GM21423 (cell line): ENCODE results near the gene RAB10.
"Not testable (repeated sequence)": the region's sequence is repeated elsewhere in the genome, so short reads cannot be mapped to it uniquely, and the experiment has no call there.

Experiments
- ATAC-seq: cut with Tn5 transposase; IDR thresholded peaks from one replicate; pipeline ENCODE4 v1.9.1; 2021; ENCODE audit warnings: mild to moderate bottlenecking, moderate library complexity; ENCODE audit not compliant: unreplicated experiment

Gene RAB10

GRCh38 chr2:26086779-26087178 is 52.9 kb downstream of the RAB10 start:
- ATAC-seq: no peak

- no peak for ATAC-seq
Measured at GRCh38 chr2:26088038-26088643, 54.3 kb downstream of the RAB10 start.

DNA sequence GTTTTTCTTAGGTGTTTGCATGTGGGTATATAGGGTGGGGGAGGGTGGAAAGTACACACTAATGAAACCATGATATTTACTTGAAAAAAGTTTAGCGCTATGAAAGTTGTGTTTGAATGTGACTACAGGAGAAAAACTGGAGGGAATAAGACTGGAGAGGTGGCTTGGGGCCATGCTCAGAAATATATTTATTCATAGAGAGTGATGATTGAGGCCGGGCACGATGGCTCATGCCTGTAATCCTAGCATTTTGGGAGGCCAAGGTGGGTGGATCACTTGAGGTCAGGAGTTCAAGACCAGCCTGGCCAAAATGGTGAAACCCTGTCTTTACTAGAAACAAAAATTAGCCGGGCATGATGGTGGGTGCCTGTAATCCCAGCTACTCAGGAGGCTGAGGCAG is 55.0 kb downstream of the RAB10 start:
- not testable (repeated sequence) for ATAC-seq

- ATAC-seq: no peak
Measured at GRCh38 chr2:26089337-26089736, 55.5 kb downstream of the RAB10 start.

DNA sequence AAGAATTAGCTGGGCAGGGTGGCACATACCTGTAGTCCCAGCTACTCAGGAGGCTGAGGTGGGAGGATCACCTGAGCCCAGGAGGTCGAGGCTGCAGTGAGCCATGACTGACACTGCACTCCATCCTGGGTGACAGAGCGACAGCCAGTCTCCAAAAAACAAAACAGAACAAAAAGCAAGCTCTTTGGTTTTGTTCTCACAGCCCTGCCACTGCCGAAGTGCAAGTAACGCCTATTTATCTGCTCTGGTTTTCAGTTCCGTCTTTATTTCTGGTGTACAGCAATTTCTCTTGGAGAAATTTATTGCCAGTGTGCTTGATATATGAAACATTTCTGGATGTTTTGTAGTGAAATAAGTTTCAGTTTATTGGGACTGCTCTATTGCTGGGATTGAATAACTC is 61.9 kb downstream of the RAB10 start:
- ATAC-seq: no peak

- ATAC-seq: no peak
Measured at GRCh38 chr2:26099933-26100332, 66.0 kb downstream of the RAB10 start.

DNA sequence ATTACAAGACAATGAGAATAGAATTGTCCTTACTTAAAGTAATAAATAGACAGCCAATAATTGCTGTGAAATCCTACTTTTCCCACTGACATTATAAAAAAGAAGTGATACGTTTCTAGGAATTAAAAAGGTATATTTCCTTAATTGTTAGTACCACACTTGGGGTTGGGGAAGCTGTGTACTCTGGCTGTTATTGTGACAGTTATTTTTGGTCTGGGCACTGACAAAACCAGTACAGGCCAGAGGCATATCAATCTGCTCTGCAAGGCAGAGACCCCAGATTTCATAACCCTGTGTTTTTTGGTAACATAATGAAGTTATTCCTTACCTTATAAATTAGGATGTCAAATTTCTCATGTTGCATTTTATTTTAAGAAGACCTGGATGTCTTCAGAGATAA is 66.5 kb downstream of the RAB10 start:
- ATAC-seq: no peak

DNA sequence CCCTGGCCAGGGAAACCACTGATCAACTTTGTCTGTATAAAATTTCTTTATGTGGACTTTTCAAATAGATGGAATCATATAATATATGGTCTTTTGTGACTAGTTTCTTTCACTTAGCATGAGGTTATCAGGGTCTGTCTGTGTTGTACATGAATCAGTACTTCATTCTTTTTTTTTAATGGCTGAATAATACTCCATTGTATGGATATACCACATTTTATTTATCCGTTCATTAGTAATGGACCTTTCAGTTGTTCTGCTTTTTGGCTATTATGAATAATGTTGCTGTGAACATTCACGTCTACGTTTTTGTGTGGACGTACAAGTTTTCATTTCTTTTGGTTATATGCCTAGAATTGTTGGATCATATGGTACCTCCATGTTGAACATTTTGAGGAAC is 69.9 kb downstream of the RAB10 start:
- ATAC-seq: no peak

- not testable (repeated sequence) for ATAC-seq
Measured at GRCh38 chr2:26108701-26109100, 74.8 kb downstream of the RAB10 start.

DNA sequence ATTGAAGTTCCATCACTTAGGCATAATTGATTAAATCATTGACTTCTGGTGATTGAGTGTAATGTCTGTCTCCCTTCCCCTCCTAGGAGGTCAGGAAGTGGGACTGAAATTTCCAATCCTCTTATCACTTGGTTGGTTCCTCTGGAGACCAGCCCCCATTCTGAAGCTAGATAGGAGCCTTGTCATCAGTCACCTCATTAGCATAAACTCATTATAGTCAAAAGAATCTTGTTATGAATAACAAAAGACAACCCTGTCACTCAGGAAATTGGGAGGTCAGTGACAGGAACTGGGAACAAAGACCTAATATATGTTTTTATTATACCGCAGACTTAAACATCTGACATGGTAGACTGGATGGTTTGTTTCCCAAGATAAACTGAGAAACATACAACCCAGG is 78.3 kb downstream of the RAB10 start:
- ATAC-seq: no peak

- no peak for ATAC-seq
Measured at GRCh38 chr2:26114151-26114550, 80.3 kb downstream of the RAB10 start.

DNA sequence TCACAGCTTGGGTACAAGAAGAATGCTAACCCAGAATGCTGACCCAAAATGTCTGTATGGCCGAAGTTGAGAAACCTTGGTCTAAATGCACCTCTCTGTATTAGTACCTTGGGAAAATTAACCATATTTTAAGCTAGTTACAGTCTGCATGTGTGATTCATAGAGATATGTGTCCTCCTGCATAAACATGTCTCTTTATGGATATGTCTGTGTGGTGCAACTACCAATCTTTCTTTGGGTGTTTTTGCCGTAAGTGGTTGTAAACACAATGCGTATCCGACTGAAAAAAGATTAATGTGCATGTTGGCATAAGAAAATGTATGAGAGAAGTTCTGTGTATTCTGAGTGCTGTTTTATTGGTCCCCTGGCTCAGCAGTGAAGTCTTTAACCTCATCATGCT is 84.8 kb downstream of the RAB10 start:
- ATAC-seq: no peak

DNA sequence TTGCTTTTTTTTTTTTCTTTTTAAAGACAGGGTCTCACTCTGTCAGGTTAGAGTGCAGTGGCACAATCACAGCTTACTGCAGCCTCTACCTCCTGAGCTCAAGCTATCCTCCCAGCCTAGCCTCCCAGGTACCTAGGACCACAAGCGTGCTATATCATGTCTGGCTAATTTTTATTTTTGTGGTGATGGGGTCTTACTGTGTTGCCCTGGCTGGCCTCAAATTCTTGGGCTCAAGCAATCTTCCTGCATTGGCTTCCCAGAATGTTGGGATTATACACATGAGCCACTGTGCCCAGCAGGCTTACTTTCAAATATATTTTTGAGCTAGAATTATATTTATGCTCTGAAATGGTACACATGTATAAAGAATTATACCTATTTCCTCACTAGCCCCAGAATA is 85.6 kb downstream of the RAB10 start:
- ATAC-seq: no peak

GRCh38 chr2:26122630-26123029 is 88.7 kb downstream of the RAB10 start:
- no peak for ATAC-seq

DNA sequence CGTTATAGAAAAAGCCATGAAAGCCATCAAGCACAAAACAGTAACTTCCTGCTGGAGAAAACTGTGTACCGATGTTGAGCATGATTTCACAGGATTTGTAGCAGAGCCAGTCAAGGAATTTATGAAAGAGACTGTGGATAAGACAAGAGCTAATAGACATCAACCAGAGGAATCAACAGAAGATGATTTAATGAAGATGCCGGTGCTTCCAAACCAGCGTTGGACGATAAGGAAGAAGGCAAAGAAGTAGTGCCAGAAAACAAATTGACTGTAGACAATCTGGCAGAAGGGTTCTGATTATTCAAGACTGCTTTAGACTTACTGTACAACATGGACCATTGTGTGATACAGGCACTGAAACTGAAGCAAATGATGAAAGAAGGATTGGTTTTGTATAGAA is 89.5 kb downstream of the RAB10 start:
- ATAC-seq: no peak

GRCh38 chr2:26126074-26126473 is 92.2 kb downstream of the RAB10 start:
- no peak for ATAC-seq

GRCh38 chr2:26128176-26128575 is 94.3 kb downstream of the RAB10 start:
- ATAC-seq: no peak

DNA sequence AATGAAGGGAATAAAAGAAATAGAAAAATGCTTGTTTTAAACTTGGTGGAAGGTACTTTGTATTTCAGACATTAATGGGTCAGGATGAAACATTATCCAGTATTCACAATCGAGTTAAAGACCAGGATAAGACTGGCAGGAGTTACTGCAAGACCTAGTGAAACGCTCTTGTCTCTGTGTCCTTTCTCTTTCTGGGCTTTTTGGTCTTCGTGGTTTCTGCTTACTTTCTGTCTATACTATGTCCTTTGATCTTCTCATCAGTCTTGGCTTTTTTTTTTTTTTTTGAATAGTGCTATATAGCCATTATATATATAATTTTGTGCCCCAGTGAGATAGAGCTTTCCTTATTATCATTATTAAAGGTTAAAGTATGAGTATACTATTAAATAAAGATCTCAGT is 96.9 kb downstream of the RAB10 start:
- ATAC-seq: no peak

DNA sequence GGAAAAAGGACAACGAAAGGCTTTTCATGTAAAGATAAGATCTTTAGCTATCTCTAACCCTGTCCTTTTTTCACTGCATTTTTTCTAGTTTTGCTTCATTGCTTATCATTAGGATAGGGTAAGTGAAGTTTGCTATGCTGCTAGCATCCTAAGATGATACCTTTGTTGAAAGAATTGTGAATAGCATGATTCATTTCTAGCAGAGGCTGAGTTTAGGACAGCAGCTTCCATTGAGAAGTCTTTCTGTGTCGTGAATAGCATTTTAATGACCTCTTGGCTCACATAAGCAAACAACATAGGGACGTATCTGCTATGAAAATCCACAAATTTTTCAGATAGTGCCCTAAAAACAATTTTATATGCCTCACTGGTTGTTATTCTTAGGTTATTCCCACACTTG is 102.6 kb downstream of the RAB10 start:
- ATAC-seq: no peak

DNA sequence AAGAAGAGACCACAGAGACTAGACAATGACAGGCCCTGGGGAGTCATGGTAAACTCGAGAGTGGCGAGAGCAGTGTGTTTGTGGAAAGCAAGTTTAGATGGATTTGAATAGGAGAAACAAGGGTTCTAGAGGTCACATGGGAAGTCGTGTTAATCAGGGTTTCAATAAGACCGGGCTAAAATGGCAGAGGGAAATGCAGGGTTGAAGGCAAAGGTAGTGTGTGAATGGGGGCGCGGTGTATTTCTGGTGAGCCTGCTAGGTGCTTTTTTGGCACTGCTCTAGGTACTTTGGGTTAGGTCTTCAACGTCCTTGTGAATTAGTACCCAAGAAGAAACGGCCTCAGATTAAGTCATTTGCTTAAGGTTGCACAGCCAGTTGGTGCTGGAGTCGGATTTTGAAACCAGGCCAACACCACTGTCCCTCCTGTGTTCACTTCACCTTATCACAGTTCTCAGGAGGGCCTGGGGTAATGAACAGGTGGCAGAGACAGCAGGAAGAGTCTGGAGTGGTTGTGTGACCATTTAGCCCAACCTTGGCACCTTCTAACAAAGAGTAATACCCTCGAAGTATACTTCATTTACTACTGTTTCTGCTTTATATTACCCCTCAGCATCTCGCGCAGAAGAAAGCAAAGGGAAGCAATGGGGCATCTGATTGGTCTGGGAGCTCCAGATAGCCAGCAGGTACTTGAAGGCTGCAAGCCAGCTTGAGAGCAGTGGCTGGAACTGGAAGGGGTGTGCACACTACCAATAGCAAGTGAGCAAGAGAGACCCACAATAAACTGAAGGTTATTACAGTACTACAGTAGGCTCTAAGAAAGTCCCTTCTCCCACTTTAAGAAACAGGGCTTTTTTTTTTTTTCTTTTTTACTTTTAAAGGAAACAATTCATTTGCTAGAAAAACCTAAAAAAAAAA is 105.6 kb downstream of the RAB10 start:
- no peak for ATAC-seq

GRCh38 chr2:26141145-26141769 is 107.4 kb downstream of the RAB10 start:
- ATAC-seq: no peak

- ATAC-seq: no peak
Measured at GRCh38 chr2:26144031-26144430, 110.1 kb downstream of the RAB10 start.
